SK-N-SH treated with all-trans-retinoic acid at 6 μM for 48 hours (cell line): ENCODE data around the gene INHBB.

Experiments
- CREB5 ChIP-seq: fragments of 250-450 bp; sonication (Bioruptor Pico); IDR thresholded peaks from 2 replicates; pipeline ENCODE4 v1.5.1; 2020; ENCODE audit warnings: low read depth, mild to moderate bottlenecking, moderate library complexity
- TSHZ2 ChIP-seq: fragments of 250-450 bp; sonication (Bioruptor Pico); IDR thresholded peaks from 2 replicates; pipeline ENCODE4 v1.5.0; 2020; ENCODE audit warnings: mild to moderate bottlenecking, moderate library complexity
- ZC3H10 ChIP-seq: fragments of 250-450 bp; sonication (Bioruptor Pico); IDR thresholded peaks from 2 replicates; pipeline ENCODE4 v1.5.1; 2021; ENCODE audit warnings: mild to moderate bottlenecking, moderate library complexity
- ZNF565 ChIP-seq: fragments of 450-650 bp; formaldehyde crosslinking; conservative IDR thresholded peaks from 2 replicates; pipeline ENCODE4 v1.5.0; 2020; ENCODE audit warnings: low read depth, mild to moderate bottlenecking, moderate library complexity
- ZNF8 ChIP-seq: fragments of 450-650 bp; formaldehyde crosslinking; IDR thresholded peaks from 2 replicates; pipeline ENCODE4 v1.5.0; 2020; ENCODE audit warnings: mild to moderate bottlenecking, moderate library complexity

GRCh38 chr2:120319123-120319522 lies 26.8 kb upstream of the INHBB start:
- TF ChIP-seq ZNF8 (no peak), ZNF565 (CRISPR knock-in tag) (no peak), ZC3H10 (CRISPR knock-in tag) (no peak), TSHZ2 (no peak), CREB5 (CRISPR knock-in tag) (no peak)
